Omental fat pad (tissue), 4 donors: Measurements from ENCODE around the gene CRYGS. TPM values are rescaled to one million over a fixed set of nuclear protein-coding genes. Genes with fewer than 3 reads are reported as not detected.

Experiments
- ATAC-seq: fragments of 150-250 bp; one replicate; pipeline ENCODE4 v1.9.1; 2016; ENCODE audit warnings: mild to moderate bottlenecking, moderate library complexity; ENCODE audit not compliant: low FRiP score
- DNase-seq: peaks from one replicate; pipeline ENCODE4 v3.0.0-alpha.2; 2019; ENCODE audit warnings: low spot score
- total RNA-seq, 4 donors: library from RNA; depleted of rRNA; stranded (reverse); fragments of >200 nt; gene quantifications; one replicate each; pipeline ENCODE4 v1.1.0, GENCODE V29; 2016
- TF ChIP-seq, protein P1 (sequence below), 3 donors: fragments of 450-650 bp; IDR thresholded peaks; one replicate each; pipeline ENCODE4 v1.5.1; 2016 to 2017; ENCODE audit warnings: antibody characterized with exemption in 3 of 3, mild to moderate bottlenecking in 3 of 3, moderate library complexity in 2 of 3

Gene CRYGS
- total RNA-seq, 4 donors from 2014 or later = 0.93 to 6.5 (median 3.4) TPM

DNA sequence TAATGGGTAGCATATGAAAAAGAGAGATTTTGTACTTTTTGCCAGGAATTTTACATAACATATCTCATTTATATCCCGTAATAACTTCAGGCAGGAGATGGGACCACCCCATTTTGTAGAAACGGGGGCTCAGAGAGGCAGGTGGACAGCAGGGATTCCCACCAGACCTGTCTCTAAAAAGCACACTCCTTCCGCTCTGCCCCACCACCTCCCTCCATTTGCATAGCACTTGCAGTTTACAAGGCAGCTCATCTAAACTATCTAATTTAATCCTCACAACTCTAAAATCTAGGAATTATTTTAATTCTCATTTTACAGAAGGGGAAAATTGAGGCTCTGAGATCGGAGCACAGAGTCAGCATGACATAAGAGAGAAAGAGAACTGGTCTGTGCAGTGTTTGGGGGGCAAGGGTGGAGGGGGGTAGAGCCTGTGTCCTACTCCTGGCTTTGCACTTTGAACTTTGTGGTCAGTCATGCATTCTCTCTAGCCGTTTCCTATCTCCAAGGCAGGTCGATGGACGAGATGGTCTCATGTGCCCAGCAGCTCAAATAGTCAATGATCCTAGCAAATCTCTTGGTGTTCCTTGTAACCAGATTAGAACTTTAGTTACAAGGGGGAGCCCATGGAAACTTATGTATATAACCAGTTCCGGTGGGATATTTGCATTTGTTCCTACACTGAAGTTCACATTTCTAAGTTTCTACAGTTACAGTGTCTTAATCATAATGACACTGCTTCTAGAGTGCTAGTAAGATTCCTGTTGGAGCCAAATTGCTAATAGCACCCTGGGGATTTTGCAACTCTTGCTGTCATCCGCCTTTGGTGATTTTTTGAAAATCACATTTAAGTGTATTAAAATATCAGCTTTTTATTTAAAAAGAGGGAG, 18.6 kb downstream of the CRYGS start:
- ATAC-seq (no peak), DNase-seq (no peak)
- TF ChIP-seq, protein P1, sequence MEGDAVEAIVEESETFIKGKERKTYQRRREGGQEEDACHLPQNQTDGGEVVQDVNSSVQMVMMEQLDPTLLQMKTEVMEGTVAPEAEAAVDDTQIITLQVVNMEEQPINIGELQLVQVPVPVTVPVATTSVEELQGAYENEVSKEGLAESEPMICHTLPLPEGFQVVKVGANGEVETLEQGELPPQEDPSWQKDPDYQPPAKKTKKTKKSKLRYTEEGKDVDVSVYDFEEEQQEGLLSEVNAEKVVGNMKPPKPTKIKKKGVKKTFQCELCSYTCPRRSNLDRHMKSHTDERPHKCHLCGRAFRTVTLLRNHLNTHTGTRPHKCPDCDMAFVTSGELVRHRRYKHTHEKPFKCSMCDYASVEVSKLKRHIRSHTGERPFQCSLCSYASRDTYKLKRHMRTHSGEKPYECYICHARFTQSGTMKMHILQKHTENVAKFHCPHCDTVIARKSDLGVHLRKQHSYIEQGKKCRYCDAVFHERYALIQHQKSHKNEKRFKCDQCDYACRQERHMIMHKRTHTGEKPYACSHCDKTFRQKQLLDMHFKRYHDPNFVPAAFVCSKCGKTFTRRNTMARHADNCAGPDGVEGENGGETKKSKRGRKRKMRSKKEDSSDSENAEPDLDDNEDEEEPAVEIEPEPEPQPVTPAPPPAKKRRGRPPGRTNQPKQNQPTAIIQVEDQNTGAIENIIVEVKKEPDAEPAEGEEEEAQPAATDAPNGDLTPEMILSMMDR (IDR thresholded peaks at IDR 0.05) = no peak

DNA sequence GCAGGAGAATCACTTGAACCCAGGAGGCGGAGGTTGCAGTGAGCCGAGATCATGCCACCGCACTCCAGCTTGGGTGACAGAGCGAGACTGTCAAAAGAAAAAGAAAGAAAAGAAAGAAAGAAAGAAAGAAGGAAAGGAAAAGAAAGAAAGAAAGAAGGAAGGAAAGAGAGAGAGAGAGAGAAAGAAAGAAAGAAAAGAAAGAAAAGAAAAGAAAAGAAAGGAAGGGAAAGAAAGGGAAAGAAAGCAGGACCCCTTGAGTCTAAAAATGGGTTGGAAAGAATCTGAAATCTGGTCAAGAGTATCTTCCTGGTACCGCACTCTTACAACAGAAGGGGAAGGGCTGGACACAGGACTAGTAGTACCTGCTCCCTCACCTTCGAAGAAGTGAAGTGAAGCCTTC, 19.6 kb downstream of the CRYGS start:
- TF ChIP-seq, protein P1 (IDR thresholded peaks at IDR 0.05) = no peak
- DNase-seq = no peak
- no peak for ATAC-seq

DNA sequence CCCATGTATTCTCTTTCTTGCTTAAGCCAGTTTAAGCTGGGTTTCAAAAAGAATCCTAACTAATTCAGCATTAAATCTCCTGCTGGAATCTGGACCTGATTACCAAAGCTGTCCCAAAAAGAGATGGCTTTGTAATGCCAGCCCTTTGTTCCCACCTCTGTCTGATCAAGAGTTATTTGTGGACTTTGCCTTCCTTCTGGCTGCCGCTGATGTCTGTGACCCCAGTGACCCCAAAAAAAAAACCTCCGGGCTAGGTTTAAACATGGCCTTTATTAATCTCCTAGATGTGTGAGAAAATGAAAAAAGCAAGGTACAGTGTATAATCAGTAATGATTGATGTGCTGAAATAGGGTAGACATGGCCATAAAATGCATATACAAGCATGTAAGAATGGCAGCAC, 20.7 kb downstream of the CRYGS start:
- DNase-seq = no peak
- ATAC-seq = no peak
- TF ChIP-seq, protein P1 (IDR thresholded peaks at IDR 0.05) = no peak

DNA sequence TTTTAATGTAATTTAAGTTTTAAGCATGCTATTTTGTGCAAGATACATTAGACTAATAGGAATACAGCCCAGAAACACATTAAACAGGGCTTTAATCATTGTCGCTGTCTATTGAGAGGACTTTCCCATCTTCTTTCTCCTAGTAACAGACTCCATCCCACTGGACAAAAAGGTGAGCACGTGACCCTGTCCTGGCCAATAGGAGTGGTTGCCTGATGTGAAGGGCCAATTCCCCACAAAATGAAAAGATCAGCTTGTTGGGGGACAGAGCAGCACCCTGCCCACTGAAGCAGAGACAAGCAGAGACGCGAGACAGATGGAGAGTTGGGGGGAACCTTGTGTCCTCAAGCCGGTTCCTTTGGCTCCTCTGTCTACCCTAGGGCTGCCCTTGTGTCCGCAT, 21.2 kb downstream of the CRYGS start:
- DNase-seq (no peak), ATAC-seq (no peak)
- TF ChIP-seq, protein P1 (IDR thresholded peaks at IDR 0.05) = no peak

DNA sequence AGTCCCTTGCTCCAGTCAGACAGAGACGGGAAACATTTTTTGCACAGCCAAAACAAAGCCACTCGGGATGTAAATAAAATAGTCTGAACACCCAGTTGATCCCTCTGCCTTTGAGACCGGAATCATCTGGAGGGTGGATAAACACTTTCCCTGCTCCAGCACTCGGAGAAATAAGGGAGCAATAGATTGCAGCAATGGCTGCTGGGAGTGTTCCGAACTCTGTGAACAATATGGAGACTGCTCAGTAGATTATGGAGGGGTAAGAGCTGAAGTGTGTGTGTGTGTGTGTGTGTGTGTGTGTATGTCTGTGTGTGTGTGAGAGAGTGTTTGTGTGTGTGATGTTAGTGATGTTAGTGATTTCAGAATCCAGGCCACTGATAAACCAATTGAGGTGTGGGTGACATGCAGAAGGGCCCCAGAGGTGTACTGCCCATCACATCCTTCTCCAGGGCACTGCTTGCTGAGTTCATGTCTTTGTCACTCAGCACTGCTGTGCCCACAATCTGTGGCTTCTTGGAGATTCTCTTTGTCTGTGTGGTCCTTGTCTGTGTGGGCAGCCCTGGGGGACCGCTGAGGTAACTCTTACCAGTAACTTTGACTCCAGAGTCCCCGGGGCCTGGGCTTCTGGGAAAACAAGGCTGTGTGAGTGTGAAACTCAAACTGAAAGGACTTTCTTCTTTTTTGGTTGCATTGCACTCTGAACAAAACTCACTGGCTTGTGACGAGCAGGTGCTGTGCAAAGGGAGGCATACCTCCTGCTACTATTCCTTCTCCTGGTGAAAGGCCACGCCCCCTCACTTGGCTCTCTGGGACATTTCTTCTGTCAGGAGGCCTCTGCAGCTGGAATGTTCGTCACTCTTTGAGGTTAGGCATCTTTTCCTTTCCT, 23.0 kb downstream of the CRYGS start:
- DNase-seq (no peak), ATAC-seq (no peak)
- TF ChIP-seq, protein P1 (IDR thresholded peaks at IDR 0.05) = no peak

DNA sequence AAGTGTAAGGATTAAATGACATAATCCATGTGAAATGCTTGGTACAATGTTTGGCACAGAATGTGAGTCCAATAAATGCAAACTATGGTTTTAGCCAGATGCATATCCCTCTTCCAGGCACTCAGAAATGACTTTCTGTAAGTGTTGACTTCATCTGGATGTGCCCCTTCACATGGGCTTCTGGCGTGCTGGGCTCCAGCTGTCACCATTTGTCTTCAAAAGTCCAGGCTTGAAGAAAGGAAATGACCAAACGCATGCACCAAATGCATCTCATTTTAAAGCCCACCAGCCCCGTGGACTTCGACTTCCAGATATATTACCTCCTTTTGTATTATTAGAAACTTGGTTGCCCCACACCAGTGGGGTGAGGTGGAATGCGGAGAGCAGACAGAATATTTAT, 23.7 kb downstream of the CRYGS start:
- TF ChIP-seq, protein P1 (IDR thresholded peaks at IDR 0.05) = no peak
- ATAC-seq (no peak), DNase-seq (no peak)
